Measurements from ENCODE around the gene FRMD4A. TPM values are rescaled to one million over a fixed set of nuclear protein-coding genes. Genes with fewer than 3 reads are reported as not detected.

The FRMD4A gene
- total and polyA plus RNA-seq, 2 of the 4 experiments (the other 2 are of a cell fraction), result 30.3 to 68.8 TPM

DNA sequence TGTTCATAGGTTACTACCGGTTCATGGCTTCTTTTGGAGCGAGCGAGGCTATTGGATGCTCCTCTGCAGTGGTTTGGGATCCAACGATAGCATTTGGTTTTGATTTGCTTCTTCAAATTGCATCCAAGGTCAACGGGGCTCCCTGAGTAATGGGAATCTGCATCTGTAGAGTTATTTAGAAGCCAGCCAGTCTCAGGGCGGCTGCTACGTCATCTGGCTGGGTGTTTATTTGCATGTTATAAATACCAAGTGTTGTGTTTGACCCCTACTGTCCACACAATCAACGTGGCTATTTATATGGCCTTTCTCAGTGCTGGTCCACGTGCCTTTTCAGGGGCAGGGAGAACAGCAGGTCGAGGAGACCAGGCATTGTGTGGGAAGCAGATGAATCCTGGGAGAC lies 606.2 kb downstream of the FRMD4A start:
- BruUV-seq (replicated peaks), result no TSS peak
- ChIA-PET CTCF (no interaction called here), POLR2A (ENCODE audit: unreplicated experiment) (no interaction called here)
- Histone ChIP-seq H3K9ac (ENCODE audit: low read depth, low read length) (no peak overlapping the region), H2BK120ac (ENCODE audit: low read depth, low read length) (no peak overlapping the region), H4K20me1 (ENCODE audit: insufficient read depth, low read length) (no peaks in the 10 kb centered on the region), H4K8ac (ENCODE audit: low read depth in 2 of 2, low read length in 2 of 2) (no peak overlapping the region), H2BK15ac (ENCODE audit: low read depth, low read length) (no peak overlapping the region), H3K9me3 (ENCODE audit: control insufficient read depth, insufficient read depth, low read length) (no peaks in the 10 kb centered on the region), H3K9me1 (ENCODE audit: insufficient read depth, low read length) (peaks cover 10% of the 10 kb centered on the region), H3K27me3 (ENCODE audit: control insufficient read depth, insufficient read depth, low read length) (no peaks in the 10 kb centered on the region), H2AK9ac (replicated peaks; ENCODE audit: low read depth, low read length, poor library complexity) (no peak overlapping the region), H3K4me2 (ENCODE audit: low read depth, low read length) (no peak overlapping the region), H3K23ac (ENCODE audit: low read depth, low read length) (no peak overlapping the region), H2BK5ac (ENCODE audit: low read depth, low read length, poor library complexity, severe bottlenecking) (peak overlapping the region; percentile 17), H3K56ac (ENCODE audit: extremely low read depth, insufficient read depth, low read length) (no peak overlapping the region), H2BK20ac (ENCODE audit: low read depth, low read length) (no peak overlapping the region), H3K4ac (ENCODE audit: low read depth, low read length) (0 out of 2 replicates have a peak overlapping the region, but pooled peaks have one; percentile 9), H3K14ac (replicated peaks; ENCODE audit: low read depth, low read length) (no peak overlapping the region), H4K5ac (ENCODE audit: low read depth, low read length) (no peak overlapping the region), H3K36me3 (ENCODE audit: control insufficient read depth, insufficient read depth, low read length) (peaks cover 1% of the 10 kb centered on the region; the same call in 1 of the 2 replicates), H3K18ac (ENCODE audit: low read depth, low read length) (0 out of 2 replicates have a peak overlapping the region, but pooled peaks have one; percentile 1), H2AFZ (replicated peaks; ENCODE audit: low read length, poor library complexity) (no peak overlapping the region), H3K4me1 (ENCODE audit: control insufficient read depth, insufficient read depth, low read length) (peaks cover 3% of the 10 kb centered on the region), H3K79me1 (ENCODE audit: low read depth in 1 of 2, low read length in 2 of 2) (peaks cover 0 to 6% of the 10 kb centered on the region in 2 experiments; a peak in 2 of 4 replicates), H3K27ac (ENCODE audit: insufficient read depth, low read length) (peak overlapping the region; percentile 10; the same call in 1 of the 2 replicates), H2AK5ac (ENCODE audit: low read depth, low read length) (no peak overlapping the region), H4K91ac (ENCODE audit: insufficient read depth, low read depth, low read length) (no peak overlapping the region), H3K4me3 (ENCODE audit: insufficient read depth, low read depth, low read length) (no peak overlapping the region)
- peak; percentile 92 for DNase-seq
- in situ Hi-C loops (cut with MboI; ENCODE audit: low sequenced_read_pairs) (no loop called here), dilution Hi-C loops (cut with HindIII; ENCODE audit: low sequenced_read_pairs, unreplicated experiment) (no loop called here), intact Hi-C loops (cut with micrococcal nuclease) (no loop called here)
- WGBS, 2 experiments (ENCODE audit: extremely low coverage in 2 of 2, insufficient read length in 1 of 2), result 97% methylated on average over 3 of the region's 10 CpGs; no CpG with 5 or more reads in 1 of the 2 experiments
- TF ChIP-seq BHLHE40 (IDR thresholded peaks at IDR 0.05; ENCODE audit: low read depth, low read length), result peak; percentile 71; the same call in 1 of the 2 replicates
- TF ChIP-seq MAFK (IDR thresholded peaks at IDR 0.05; ENCODE audit: low read depth, low read length), result no peak
- TF ChIP-seq FOS (IDR thresholded peaks at IDR 0.05; ENCODE audit: low read depth, low read length), result no peak
- no peak for TF ChIP-seq NFE2L2 (IDR thresholded peaks at IDR 0.05; ENCODE audit: low read depth, low read length)
- TF ChIP-seq RAD21 (IDR thresholded peaks at IDR 0.05; ENCODE audit: low read length), result no peak
- TF ChIP-seq, protein P1, sequence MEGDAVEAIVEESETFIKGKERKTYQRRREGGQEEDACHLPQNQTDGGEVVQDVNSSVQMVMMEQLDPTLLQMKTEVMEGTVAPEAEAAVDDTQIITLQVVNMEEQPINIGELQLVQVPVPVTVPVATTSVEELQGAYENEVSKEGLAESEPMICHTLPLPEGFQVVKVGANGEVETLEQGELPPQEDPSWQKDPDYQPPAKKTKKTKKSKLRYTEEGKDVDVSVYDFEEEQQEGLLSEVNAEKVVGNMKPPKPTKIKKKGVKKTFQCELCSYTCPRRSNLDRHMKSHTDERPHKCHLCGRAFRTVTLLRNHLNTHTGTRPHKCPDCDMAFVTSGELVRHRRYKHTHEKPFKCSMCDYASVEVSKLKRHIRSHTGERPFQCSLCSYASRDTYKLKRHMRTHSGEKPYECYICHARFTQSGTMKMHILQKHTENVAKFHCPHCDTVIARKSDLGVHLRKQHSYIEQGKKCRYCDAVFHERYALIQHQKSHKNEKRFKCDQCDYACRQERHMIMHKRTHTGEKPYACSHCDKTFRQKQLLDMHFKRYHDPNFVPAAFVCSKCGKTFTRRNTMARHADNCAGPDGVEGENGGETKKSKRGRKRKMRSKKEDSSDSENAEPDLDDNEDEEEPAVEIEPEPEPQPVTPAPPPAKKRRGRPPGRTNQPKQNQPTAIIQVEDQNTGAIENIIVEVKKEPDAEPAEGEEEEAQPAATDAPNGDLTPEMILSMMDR (conservative IDR thresholded peaks at IDR 0.05; ENCODE audit: low read depth, low read length), result no peak
- peak; percentile 46; the same call in 1 of the 2 replicates for TF ChIP-seq MXI1 (IDR thresholded peaks at IDR 0.05; ENCODE audit: borderline replicate concordance, low read depth, low read length)
- no peak for TF ChIP-seq CHD1 (IDR thresholded peaks at IDR 0.05; ENCODE audit: low read depth, low read length)
- no peak for TF ChIP-seq SMC3 (IDR thresholded peaks at IDR 0.05; ENCODE audit: low read depth, low read length)
- TF ChIP-seq POLR2A (IDR thresholded peaks at IDR 0.05; ENCODE audit: low read depth, low read length), result no peak
- TF ChIP-seq MAZ (IDR thresholded peaks at IDR 0.05; ENCODE audit: borderline replicate concordance, low read depth, low read length), result no peak
- TF ChIP-seq RCOR1 (IDR thresholded peaks at IDR 0.05; ENCODE audit: insufficient replicate concordance, low read length), result no peak
- no peak for TF ChIP-seq RFX5 (IDR thresholded peaks at IDR 0.05; ENCODE audit: low read depth, low read length)
- TF ChIP-seq CEBPB (IDR thresholded peaks at IDR 0.05; ENCODE audit: low read depth, low read length), result no peak
- TF ChIP-seq, protein P2, sequence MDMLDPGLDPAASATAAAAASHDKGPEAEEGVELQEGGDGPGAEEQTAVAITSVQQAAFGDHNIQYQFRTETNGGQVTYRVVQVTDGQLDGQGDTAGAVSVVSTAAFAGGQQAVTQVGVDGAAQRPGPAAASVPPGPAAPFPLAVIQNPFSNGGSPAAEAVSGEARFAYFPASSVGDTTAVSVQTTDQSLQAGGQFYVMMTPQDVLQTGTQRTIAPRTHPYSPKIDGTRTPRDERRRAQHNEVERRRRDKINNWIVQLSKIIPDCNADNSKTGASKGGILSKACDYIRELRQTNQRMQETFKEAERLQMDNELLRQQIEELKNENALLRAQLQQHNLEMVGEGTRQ (IDR thresholded peaks at IDR 0.05; ENCODE audit: low read depth, low read length), result peak; percentile 37; the same call in 1 of the 2 replicates
- peak; percentile 79 for ATAC-seq (ENCODE audit: low read depth)

Measured in IMR-90 (cell line).